Loucy (cell line): ENCODE results near the gene FNTB.

Experiments
- H2AFZ ChIP-seq: fragments of 200-600 bp; sonication (generic); 2 replicates; pipeline ENCODE4 v1.6.0; 2016; ENCODE audit warnings: antibody characterized with exemption, mild to moderate bottlenecking, low read length, moderate library complexity
- H3F3A ChIP-seq: fragments of 200-600 bp; 2 replicates; pipeline ENCODE4 v1.6.0; 2016; ENCODE audit warnings: antibody characterized with exemption, low read depth, mild to moderate bottlenecking
- H3K27me3 ChIP-seq: fragments of 200-600 bp; sonication (generic); 2 replicates; pipeline ENCODE4 v1.6.1; 2014; ENCODE audit warnings: low read length, mild to moderate bottlenecking; ENCODE audit not compliant: insufficient read depth, poor library complexity, severe bottlenecking
- H3K36me3 ChIP-seq: fragments of 200-600 bp; sonication (generic); 2 replicates; pipeline ENCODE4 v1.6.1; 2016; ENCODE audit warnings: low read length; ENCODE audit not compliant: insufficient read depth
- H3K4me1 ChIP-seq: fragments of 200-600 bp; sonication (generic); 2 replicates; pipeline ENCODE4 v1.5.1; 2014; ENCODE audit warnings: low read length, mild to moderate bottlenecking; ENCODE audit not compliant: insufficient read depth, poor library complexity, severe bottlenecking
- H3K4me2 ChIP-seq: fragments of 200-600 bp; sonication (generic); 2 replicates; pipeline ENCODE4 v1.6.0; 2014; ENCODE audit warnings: antibody characterized with exemption, low read length, low read depth, mild to moderate bottlenecking; ENCODE audit not compliant: poor library complexity, severe bottlenecking
- H3K4me3 ChIP-seq: fragments of 200-600 bp; sonication (generic); 2 replicates; pipeline ENCODE4 v1.5.1; 2014; ENCODE audit warnings: low read length, mild to moderate bottlenecking, mixed read lengths; ENCODE audit not compliant: poor library complexity, severe bottlenecking
- H3K79me2 ChIP-seq: fragments of 200-600 bp; sonication (generic); 2 replicates; pipeline ENCODE4 v1.6.1; 2014; ENCODE audit warnings: low read length; ENCODE audit not compliant: insufficient read depth
- H3K9ac ChIP-seq: fragments of 200-600 bp; sonication (generic); 2 replicates; pipeline ENCODE4 v1.6.0; 2014; ENCODE audit warnings: mild to moderate bottlenecking, low read depth, low read length, moderate library complexity; ENCODE audit not compliant: poor library complexity, severe bottlenecking
- H3K9me2 ChIP-seq: fragments of 200-600 bp; sonication (generic); replicated peaks from 2 replicates; pipeline ENCODE4 v1.6.1; 2016; ENCODE audit warnings: low read depth, low read length, mixed read lengths
- H3K9me3 ChIP-seq: fragments of 200-600 bp; sonication (generic); 2 replicates; pipeline ENCODE4 v1.6.1; 2014; ENCODE audit warnings: mild to moderate bottlenecking, antibody characterized with exemption, low read length, low read depth; ENCODE audit not compliant: insufficient read depth
- H4K20me1 ChIP-seq: fragments of 200-600 bp; sonication (generic); 2 replicates; pipeline ENCODE4 v1.6.0; 2014; ENCODE audit warnings: antibody characterized with exemption, low read length, mild to moderate bottlenecking; ENCODE audit not compliant: insufficient read depth, poor library complexity, severe bottlenecking
- CTCF ChIP-seq: fragments of 200-600 bp; sonication (generic); conservative IDR thresholded peaks from 2 replicates; pipeline ENCODE4 v1.5.1; 2014; ENCODE audit warnings: mild to moderate bottlenecking, antibody characterized with exemption, low read length
- EZH2phosphoT487 ChIP-seq: fragments of 200-600 bp; IDR thresholded peaks from 2 replicates; pipeline ENCODE4 v1.6.1; 2018; ENCODE audit warnings: antibody characterized with exemption, mild to moderate bottlenecking, moderate library complexity, borderline replicate concordance

Gene FNTB

GRCh38 chr14:65054471-65055085 lies 67.9 kb downstream of the FNTB start:
- Histone ChIP-seq H3K79me2 (no peaks in the 10 kb centered on the region), H3K36me3 (peaks cover 72% of the 10 kb centered on the region), H3K9me3 (no peaks in the 10 kb centered on the region), H3F3A (no peaks in the 10 kb centered on the region), H3K27me3 (no peaks in the 10 kb centered on the region), H3K4me3 (no peak overlapping the region), H2AFZ (no peak overlapping the region), H3K4me1 (no peaks in the 10 kb centered on the region), H4K20me1 (no peaks in the 10 kb centered on the region), H3K9me2 (no peaks in the 10 kb centered on the region), H3K9ac (no peak overlapping the region), H3K4me2 (no peak overlapping the region)
- no peak for TF ChIP-seq EZH2phosphoT487
- TF ChIP-seq CTCF = no peak

- no peaks in the 10 kb centered on the region for H3K4me1 ChIP-seq
- H3K9me2 ChIP-seq = no peaks in the 10 kb centered on the region
- no peaks in the 10 kb centered on the region for H3K27me3 ChIP-seq
- peaks cover 83% of the 10 kb centered on the region for H3K36me3 ChIP-seq
- no peaks in the 10 kb centered on the region for H4K20me1 ChIP-seq
- H3K79me2 ChIP-seq = no peaks in the 10 kb centered on the region
- H3K4me3 ChIP-seq = no peak overlapping the region
- H3K9me3 ChIP-seq = no peaks in the 10 kb centered on the region
- H2AFZ ChIP-seq = no peak overlapping the region
- H3K4me2 ChIP-seq = no peak overlapping the region
- no peak overlapping the region for H3K9ac ChIP-seq
- no peaks in the 10 kb centered on the region for H3F3A ChIP-seq
- TF ChIP-seq EZH2phosphoT487 (no peak), CTCF (no peak)
Measured at GRCh38 chr14:65057695-65058094, 71.0 kb downstream of the FNTB start.

GRCh38 chr14:65062096-65063075 lies 75.7 kb downstream of the FNTB start:
- Histone ChIP-seq H3K4me1 (no peaks in the 10 kb centered on the region), H3K9me3 (no peaks in the 10 kb centered on the region), H2AFZ (no peak overlapping the region), H3K79me2 (no peaks in the 10 kb centered on the region), H3K4me2 (no peak overlapping the region), H3K4me3 (no peak overlapping the region), H3K36me3 (peaks cover 75% of the 10 kb centered on the region), H3F3A (no peaks in the 10 kb centered on the region), H3K9ac (no peak overlapping the region), H3K27me3 (no peaks in the 10 kb centered on the region), H3K9me2 (no peaks in the 10 kb centered on the region), H4K20me1 (no peaks in the 10 kb centered on the region)
- TF ChIP-seq CTCF (no peak), EZH2phosphoT487 (no peak)
